GM23248 (cell line): ENCODE data around the gene NLGN4Y.

Experiments
- EZH2 ChIP-seq: fragments of 200-600 bp; sonication (generic); IDR thresholded peaks from 2 replicates; pipeline ENCODE4 v1.6.1; 2018; ENCODE audit warnings: antibody characterized with exemption, mild to moderate bottlenecking; ENCODE audit not compliant: insufficient read depth, poor library complexity, severe bottlenecking
- EZH2phosphoT487 ChIP-seq: fragments of 200-600 bp; sonication (generic); IDR thresholded peaks from 2 replicates; pipeline ENCODE4 v1.6.1; 2018; ENCODE audit warnings: antibody characterized with exemption, moderate library complexity, mild to moderate bottlenecking, low read depth; ENCODE audit not compliant: insufficient read depth

- TF ChIP-seq EZH2 = no peak
- no peak for TF ChIP-seq EZH2phosphoT487
These were observed 110.6 kb downstream of the NLGN4Y start for GRCh38 chrY:14634954-14635353.
